IMR-90 (cell line): ENCODE measurements around the gene FUT2. TPM values are rescaled to one million over a fixed set of nuclear protein-coding genes. Genes with fewer than 3 reads are reported as not detected.
"Not testable (repeated sequence)": the region's sequence is repeated elsewhere in the genome, so short reads cannot be mapped to it uniquely, and the experiment has no call there.

ENCODE experiments used
- ATAC-seq: fragments of 200-7000 bp; cut with Tn5 transposase; 2 replicates; pipeline ENCODE4 v1.9.1; 2020; ENCODE audit warnings: low read depth, mild to moderate bottlenecking, moderate library complexity
- BruUV-seq: library from RNA; stranded (reverse); fragments of 400-500 nt; replicated peaks from 2 replicates; lab custom pipeline; 2021; lab: Mats Ljungman, UMichigan
- CTCF ChIA-PET: fragments of 300-600 bp; formaldehyde crosslinking; extraction: SDS; loops from one replicate; lab custom pipeline; 2021; ENCODE audit warnings: antibody characterized with exemption; lab: Yijun Ruan, JAX
- POLR2A ChIA-PET: fragments of 300-600 bp; sonication (Branson Sonifier 250); formaldehyde crosslinking; loops from one replicate; lab custom pipeline; 2022; ENCODE audit warnings: antibody characterized with exemption; ENCODE audit not compliant: unreplicated experiment; lab: Charles Lee
- DNase-seq: peaks from one replicate; pipeline ENCODE4 v3.0.0; 2013
- H2AFZ ChIP-seq: replicated peaks from 2 replicates; pipeline ENCODE3; 2013; ENCODE audit warnings: low read length, mild to moderate bottlenecking; ENCODE audit not compliant: poor library complexity
- H2AK5ac ChIP-seq: 2 replicates; pipeline ENCODE4 v1.6.1; 2013; ENCODE audit warnings: low read depth, low read length, inconsistent platforms
- H2AK9ac ChIP-seq: replicated peaks from 2 replicates; pipeline ENCODE3; 2013; ENCODE audit warnings: mild to moderate bottlenecking, low read depth, low read length, moderate library complexity; ENCODE audit not compliant: poor library complexity
- H2BK120ac ChIP-seq: 2 replicates; pipeline ENCODE4 v1.6.1; 2013; ENCODE audit warnings: low read depth, low read length, inconsistent platforms
- H2BK15ac ChIP-seq: 3 replicates; pipeline ENCODE4 v1.6.1; 2013; ENCODE audit warnings: low read depth, low read length, inconsistent platforms
- H2BK20ac ChIP-seq: 2 replicates; pipeline ENCODE4 v1.6.1; 2013; ENCODE audit warnings: low read depth, mild to moderate bottlenecking, inconsistent platforms, low read length, moderate library complexity
- H2BK5ac ChIP-seq: 2 replicates; pipeline ENCODE4 v1.6.1; 2013; ENCODE audit warnings: mild to moderate bottlenecking, low read depth, low read length, inconsistent platforms; ENCODE audit not compliant: poor library complexity, severe bottlenecking
- H3K14ac ChIP-seq: replicated peaks from 2 replicates; pipeline ENCODE4 v1.6.1; 2013; ENCODE audit warnings: low read depth, low read length, inconsistent platforms
- H3K18ac ChIP-seq: 2 replicates; pipeline ENCODE4 v1.6.1; 2013; ENCODE audit warnings: low read depth, low read length, control low read depth
- H3K23ac ChIP-seq: 2 replicates; pipeline ENCODE4 v1.6.1; 2013; ENCODE audit warnings: low read depth, low read length, inconsistent platforms
- H3K27ac ChIP-seq: 2 replicates; pipeline ENCODE4 v1.5.1; 2013; ENCODE audit warnings: mild to moderate bottlenecking, control low read depth, low read length; ENCODE audit not compliant: insufficient read depth
- H3K27me3 ChIP-seq: 2 replicates; pipeline ENCODE4 v1.6.1; 2013; ENCODE audit warnings: low read length; ENCODE audit not compliant: control insufficient read depth, insufficient read depth
- H3K36me3 ChIP-seq: 2 replicates; pipeline ENCODE4 v1.6.1; 2013; ENCODE audit warnings: low read length, mixed read lengths; ENCODE audit not compliant: control insufficient read depth, insufficient read depth
- H3K4ac ChIP-seq: 2 replicates; pipeline ENCODE4 v1.6.1; 2013; ENCODE audit warnings: low read depth, low read length, inconsistent platforms
- H3K4me1 ChIP-seq: 2 replicates; pipeline ENCODE4 v1.6.1; 2013; ENCODE audit warnings: low read length, mixed read lengths; ENCODE audit not compliant: control insufficient read depth, insufficient read depth
- H3K4me2 ChIP-seq: 2 replicates; pipeline ENCODE4 v1.6.1; 2013; ENCODE audit warnings: low read depth, mild to moderate bottlenecking, control low read depth, low read length, moderate library complexity
- H3K4me3 ChIP-seq: 2 replicates; pipeline ENCODE4 v1.5.1; 2013; ENCODE audit warnings: low read depth, mild to moderate bottlenecking, control low read depth, low read length, moderate library complexity; ENCODE audit not compliant: insufficient read depth
- H3K56ac ChIP-seq: 2 replicates; pipeline ENCODE4 v1.6.1; 2013; ENCODE audit warnings: low read length, inconsistent platforms; ENCODE audit not compliant: insufficient read depth; ENCODE audit errors: extremely low read depth
- H3K79me1 ChIP-seq, 2 experiments: 2 replicates each; pipeline ENCODE4 v1.6.1; 2013; ENCODE audit warnings: low read length in 2 of 2, inconsistent platforms in 1 of 2, low read depth in 1 of 2
- H3K9ac ChIP-seq: 2 replicates; pipeline ENCODE4 v1.6.1; 2013; ENCODE audit warnings: low read depth, low read length, control low read depth
- H3K9me1 ChIP-seq: 2 replicates; pipeline ENCODE4 v1.6.1; 2013; ENCODE audit warnings: low read length, inconsistent platforms; ENCODE audit not compliant: insufficient read depth
- H3K9me3 ChIP-seq: 2 replicates; pipeline ENCODE4 v1.6.1; 2013; ENCODE audit warnings: low read length; ENCODE audit not compliant: control insufficient read depth, insufficient read depth
- H4K20me1 ChIP-seq: 2 replicates; pipeline ENCODE4 v1.6.1; 2013; ENCODE audit warnings: low read length, inconsistent platforms; ENCODE audit not compliant: insufficient read depth
- H4K5ac ChIP-seq: 2 replicates; pipeline ENCODE4 v1.6.1; 2013; ENCODE audit warnings: mild to moderate bottlenecking, low read depth, low read length, control low read depth
- H4K8ac ChIP-seq, 2 experiments: 2 replicates each; pipeline ENCODE4 v1.6.1; 2013; ENCODE audit warnings: low read depth in 2 of 2, low read length in 2 of 2, control low read depth in 1 of 2, inconsistent platforms in 1 of 2
- H4K91ac ChIP-seq: 2 replicates; pipeline ENCODE4 v1.6.1; 2013; ENCODE audit warnings: low read depth, low read length, inconsistent platforms; ENCODE audit not compliant: insufficient read depth
- RFX5 ChIP-seq: IDR thresholded peaks from 2 replicates; pipeline ENCODE4 v1.8.0; 2012; ENCODE audit warnings: low read depth, mild to moderate bottlenecking, low read length, moderate library complexity
- WGBS, 2 experiments: methylation state at CpG; one replicate each; pipeline versions ENCODE4 v1.1.5 to v1.1.7; 2013; ENCODE audit warnings: missing lambda C conversion rate in 2 of 2; ENCODE audit not compliant: insufficient read length in 1 of 2; ENCODE audit errors: extremely low coverage in 2 of 2; 5-methylcytosine and 5-hydroxymethylcytosine counted together
- dilution Hi-C: fragments of 300-500 bp; cut with HindIII; formaldehyde crosslinking; loops from one replicate; pipeline ENCODE4 v1.14.3; 2018; ENCODE audit warnings: low sequenced_read_pairs; ENCODE audit not compliant: unreplicated experiment
- in situ Hi-C: fragments of 300-500 bp; cut with MboI; formaldehyde crosslinking; loops from 3 replicates; pipeline ENCODE4 v1.14.3; 2019; ENCODE audit warnings: low sequenced_read_pairs, inconsistent platforms, mixed read lengths
- intact Hi-C: fragments of 100-400 bp; cut with micrococcal nuclease; formaldehyde crosslinking; loops from 2 replicates; pipeline ENCODE4 v1.10.0; 2022
- polyA plus RNA-seq, 3 experiments: library from polyadenylated mRNA; depleted of rRNA; stranded (reverse); fragments of >200 nt; gene quantifications; 2 replicates each; pipeline ENCODE4 v1.2.3, GENCODE V29; 2012; ENCODE audit warnings: low replicate concordance in 1 of 3
- total RNA-seq: library from RNA; depleted of rRNA; stranded (reverse); fragments of >200 nt; gene quantifications from 2 replicates; pipeline ENCODE4 v1.2.3, GENCODE V29; 2012

FUT2 gene
- total and polyA plus RNA-seq, 2 of the 4 experiments (the other 2 are of a cell fraction) = not detected

DNA sequence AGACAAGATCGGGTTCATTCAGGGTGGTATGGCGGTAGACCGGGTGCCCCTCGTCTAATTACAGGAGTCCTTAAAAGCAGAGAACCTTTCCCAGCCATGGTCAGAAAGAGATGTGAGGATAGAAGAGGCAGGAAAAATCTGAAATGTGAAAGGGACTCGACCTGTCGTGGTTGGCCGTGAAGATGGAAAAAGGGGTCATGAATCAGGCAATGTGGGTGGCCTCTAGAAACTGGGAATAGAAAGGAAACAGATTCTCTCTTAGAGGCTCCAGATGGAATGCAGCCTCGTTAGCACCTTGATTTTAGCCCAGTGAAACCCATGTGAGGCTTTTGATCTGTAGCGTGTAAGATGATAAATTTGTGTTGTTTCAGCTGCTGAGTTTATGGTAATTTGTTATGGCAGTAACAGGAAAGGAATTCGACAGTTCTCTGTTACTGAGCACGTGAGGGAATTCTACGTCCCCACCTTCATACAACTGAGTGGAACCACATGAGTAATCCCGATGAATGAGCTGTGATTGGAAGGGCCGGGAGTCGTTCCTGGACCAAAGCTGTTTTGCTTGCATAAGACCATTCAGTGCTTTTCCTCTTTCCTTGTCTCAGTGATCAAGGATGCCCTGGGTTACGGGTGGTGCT lies 38.8 kb upstream of the FUT2 start (continued):
- peak; percentile 91 for TF ChIP-seq RFX5

DNA sequence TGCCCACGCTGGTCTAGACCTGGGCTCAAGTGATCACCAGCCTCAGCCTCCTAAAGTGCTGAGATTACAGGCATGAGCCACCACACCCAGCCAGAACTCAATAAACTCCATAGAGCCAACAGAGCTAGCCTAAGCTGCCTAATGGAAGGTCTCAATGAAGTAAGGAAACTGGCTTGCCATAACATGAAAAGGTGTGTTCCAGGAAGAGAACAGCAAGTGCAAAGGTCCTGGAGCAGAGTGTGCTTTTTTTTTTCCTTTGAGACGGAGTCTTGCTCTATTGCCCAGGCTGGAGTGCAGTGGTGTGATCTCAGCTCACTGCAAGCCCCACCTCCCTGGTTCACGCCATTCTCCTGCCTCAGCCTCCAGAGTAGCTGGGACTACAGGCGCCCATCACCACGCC lies 37.9 kb upstream of the FUT2 start:
- CTCF ChIA-PET = interaction anchor here (1.1 kb wide), 1 partner anchor 107 kb away, joined by 3 read pairs; no protein-coding TSS in a partner anchor
- ATAC-seq, intact Hi-C loops, H3K9me1 ChIP-seq, H4K20me1 ChIP-seq, in situ Hi-C loops, H3K9ac ChIP-seq, H2BK20ac ChIP-seq, H4K8ac ChIP-seq, H4K5ac ChIP-seq, H2BK15ac ChIP-seq, BruUV-seq, H3K9me3 ChIP-seq, H3K27me3 ChIP-seq, H3K4me3 ChIP-seq, H2AK5ac ChIP-seq, H3K36me3 ChIP-seq, H2AFZ ChIP-seq, H3K4ac ChIP-seq, H3K23ac ChIP-seq, H3K4me1 ChIP-seq, H4K91ac ChIP-seq, H3K27ac ChIP-seq, DNase-seq, H3K4me2 ChIP-seq, H3K79me1 ChIP-seq, H2BK120ac ChIP-seq, H2BK5ac ChIP-seq, H3K18ac ChIP-seq, dilution Hi-C loops, H3K14ac ChIP-seq, H3K56ac ChIP-seq, H2AK9ac ChIP-seq: not testable (repeated sequence)
- POLR2A ChIA-PET = interaction anchor here (0.5 kb wide), 1 partner anchor 241 kb away, joined by 3 read pairs; no protein-coding TSS in a partner anchor
- WGBS, 2 experiments = no CpG with 5 or more reads among the region's 5 CpGs
